ENCODE data around the gene EBP.
"Not testable (repeated sequence)": the region's sequence is repeated elsewhere in the genome, so short reads cannot be mapped to it uniquely, and the experiment has no call there.

EBP gene

DNA sequence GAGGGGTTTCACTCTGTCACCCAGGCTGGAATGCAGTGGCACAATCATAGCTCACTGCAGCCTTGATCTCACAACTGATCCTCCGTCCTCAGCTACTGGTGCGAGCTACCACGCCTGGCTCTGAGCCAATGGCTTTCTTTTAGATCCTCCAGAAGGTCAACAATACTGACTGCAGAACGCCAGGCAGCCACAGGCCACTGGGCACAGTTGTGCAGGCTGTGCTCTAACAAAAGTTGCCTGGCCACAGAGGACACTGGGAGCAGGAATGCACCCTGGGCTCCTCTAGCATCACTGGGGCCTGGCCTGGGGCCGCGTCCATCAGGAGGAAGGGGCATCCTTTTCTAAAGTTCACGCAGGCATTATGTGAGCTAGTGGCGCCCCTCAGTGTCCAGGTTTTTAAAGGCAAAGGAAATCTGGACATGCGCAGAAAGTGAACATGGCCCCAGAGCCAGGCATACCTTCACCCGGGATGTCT is 27.7 kb upstream of the EBP start:
- no peak for DNase-seq (ENCODE audit: low read depth in 3 of 3)

DNA sequence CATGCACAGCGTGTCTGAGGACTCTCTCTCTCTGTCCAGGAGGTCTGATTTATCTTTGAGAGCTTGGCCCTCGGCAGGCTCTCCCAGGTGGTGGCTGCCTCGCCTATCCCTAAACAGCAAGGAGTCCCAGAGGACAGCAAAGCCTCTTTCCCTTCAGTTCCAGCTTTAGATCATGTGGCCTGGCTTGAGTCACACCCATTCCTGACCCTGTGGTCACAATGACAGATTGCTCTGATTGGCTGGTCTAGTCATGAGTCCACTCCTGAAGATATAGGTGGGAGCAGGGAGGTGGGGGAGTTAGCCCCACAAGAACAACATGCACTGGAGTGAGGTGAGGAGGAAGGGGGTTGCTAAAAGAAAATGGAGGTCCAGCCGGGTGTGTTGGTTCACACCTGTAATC is 24.9 kb upstream of the EBP start:
- DNase-seq (ENCODE audit: low read depth in 3 of 3) = no peak

DNA sequence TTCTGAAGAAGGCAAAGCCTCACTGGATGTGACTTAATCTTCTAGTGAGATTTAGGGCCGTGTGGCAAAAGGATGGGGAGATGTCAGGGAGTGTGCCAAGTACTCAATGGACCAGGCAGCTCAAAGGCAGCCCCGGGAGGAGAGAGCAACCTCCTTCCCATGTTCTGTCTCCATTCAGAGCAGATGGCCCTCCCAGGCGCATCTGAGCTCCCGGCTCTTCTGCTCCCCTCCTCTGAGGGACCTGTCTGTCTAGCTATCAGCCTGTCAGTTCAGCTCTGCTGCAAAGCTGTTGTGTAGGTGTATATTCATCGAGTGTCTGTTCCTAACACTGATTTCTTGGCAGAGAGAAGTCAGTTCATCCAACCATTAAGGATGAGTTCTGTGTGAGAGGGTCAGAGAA is 23.7 kb upstream of the EBP start:
- no peak for DNase-seq (ENCODE audit: low read depth in 3 of 3)

DNA sequence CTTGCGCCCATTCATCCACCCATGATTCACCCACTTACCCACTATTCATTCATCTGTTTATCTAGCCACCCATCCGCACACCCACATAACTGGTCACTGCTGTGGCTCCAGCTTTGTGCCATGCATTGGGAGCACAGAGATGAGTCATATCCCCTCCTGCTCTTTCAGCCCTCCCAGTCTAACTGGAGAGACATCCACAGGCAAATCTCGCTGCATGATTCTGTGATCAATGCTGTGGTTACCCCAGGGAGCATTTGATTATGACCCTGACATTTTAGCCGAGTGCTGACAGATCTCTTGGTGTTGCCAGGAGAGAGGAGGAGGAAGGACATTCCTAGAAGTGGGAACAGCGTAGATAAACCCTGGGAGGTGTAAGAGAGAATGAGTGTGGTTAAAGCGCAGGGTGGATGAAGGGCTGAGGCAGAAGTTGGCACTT is 23.2 kb upstream of the EBP start:
- DNase-seq (ENCODE audit: low read depth in 3 of 3) = no peak

DNA sequence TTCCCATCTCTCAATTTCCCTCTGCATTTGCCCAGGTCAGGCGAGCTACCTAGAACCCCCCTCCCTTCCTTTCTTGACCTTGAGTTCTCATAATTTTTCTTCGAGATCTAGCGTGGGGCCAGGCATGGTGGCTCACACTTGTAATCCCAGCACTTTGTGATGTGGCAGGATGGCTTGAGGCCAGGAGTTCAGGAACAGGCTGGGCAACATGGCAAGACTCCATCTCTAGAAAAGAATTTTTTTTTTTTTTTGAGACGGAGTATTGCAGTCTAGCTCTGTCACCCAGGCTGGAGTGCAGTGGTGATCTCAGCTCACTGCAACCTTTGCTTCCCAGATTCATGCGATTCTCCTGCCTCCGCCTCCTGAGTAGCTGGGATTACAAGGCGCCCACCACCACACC is 17.3 kb upstream of the EBP start:
- DNase-seq (ENCODE audit: low read depth in 3 of 3) = no peak

DNA sequence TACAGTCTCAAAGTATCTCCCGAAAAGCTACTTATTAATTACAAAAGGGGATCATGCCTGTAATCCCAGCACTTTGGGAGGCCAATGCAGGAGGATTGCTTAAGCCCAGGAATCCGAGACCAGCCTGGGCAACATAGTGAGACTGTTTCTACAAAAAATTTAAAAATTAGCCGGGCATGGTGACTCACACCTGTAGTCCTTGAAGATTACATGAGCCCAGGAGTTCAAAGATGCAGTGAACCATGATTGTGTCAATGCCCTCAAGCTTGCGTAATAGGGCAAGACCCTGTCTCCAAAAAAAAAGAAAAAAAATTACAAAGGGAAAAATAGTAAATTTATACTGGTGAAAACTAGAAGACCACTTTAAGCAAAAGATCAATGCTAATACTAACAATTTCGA is 16.1 kb upstream of the EBP start:
- no peak for DNase-seq (ENCODE audit: low read depth in 3 of 3)

DNA sequence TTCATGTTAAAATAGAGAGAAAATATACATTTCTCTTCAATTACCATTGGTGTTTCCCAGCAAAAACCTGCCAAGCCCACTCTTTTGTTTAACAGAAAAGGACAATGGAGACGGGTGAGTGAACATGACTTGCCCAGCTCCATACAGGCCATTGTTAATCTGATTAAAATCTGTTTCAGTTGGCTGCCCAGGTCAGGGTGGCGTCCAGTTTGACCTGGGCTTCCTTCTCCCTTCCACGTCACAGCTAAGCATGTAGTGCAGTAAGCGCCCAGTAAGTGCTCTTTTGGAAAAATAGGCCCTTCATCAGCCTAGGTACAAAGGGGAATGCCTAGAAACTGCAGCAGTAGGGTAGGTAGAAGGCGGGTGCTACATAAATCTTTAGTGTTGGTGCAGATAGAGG is 14.4 kb upstream of the EBP start:
- no peak for DNase-seq (ENCODE audit: low read depth in 3 of 3)

DNA sequence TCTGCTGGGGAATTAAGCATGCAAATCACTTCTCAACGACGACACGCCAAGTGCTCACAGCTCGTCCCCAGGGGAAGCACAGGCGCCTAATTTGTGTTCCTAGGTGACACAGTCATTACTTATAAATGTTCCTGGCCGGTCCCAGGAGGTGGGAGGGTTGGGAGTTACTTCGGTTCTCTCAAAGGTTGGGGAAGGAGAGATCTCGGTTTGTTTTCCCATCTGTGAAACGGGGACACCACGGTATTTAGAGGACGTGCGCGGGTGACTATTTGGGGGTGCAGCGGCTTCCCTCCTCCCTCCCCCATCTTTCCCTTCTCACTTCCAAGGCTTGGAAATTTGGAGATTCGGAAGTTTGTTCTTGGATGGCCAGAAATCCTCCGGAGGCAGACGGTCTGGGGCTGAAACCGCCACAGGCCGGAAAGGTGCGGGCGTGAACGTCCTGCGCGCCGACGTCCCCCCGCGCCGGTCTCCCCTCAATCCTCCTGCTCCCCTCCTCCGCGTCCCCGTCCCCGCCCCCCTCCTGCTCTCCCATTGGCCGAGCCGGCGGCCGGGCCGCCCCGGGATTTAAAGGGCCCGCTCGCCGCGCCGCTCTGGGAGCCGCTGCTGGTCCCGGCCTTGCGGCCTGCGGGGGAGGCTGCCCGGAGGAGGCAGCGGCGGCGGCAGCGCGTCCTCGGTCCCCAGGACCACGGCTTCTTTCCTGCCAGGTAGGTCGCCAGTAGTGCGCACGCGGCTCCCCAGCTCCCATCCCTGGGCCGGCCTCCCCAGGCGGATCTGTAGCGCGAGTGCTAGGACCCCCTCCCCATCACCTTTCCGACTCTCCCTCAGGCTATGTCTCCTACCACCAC is 13.0 kb upstream of the EBP start, which contains the start of gene PORCN:
Gene PORCN (plus strand): TSS at position 593 of the 845 bp plus-strand sequence. CDS start 829 bp downstream, outside the sequence.
- peak; percentile 59 to 73 (median 64) for DNase-seq (ENCODE audit: low read depth in 3 of 3)

DNA sequence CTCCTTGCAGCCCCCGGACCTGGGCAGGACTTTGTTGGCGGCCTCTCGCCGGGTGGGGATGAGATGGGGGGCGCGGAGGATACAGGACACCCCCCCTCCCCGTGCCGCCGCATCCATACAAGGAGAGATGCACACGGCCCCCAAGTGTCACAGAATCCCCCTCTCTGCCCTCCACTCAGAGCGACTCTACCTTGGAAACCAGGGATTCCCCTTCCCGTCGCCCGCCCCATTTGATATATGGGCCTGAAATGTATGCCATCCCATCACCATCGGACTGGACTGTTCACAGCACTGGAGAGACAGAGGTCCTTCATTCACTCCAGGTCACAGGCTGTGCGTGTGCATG is 12.4 kb upstream of the EBP start:
- DNase-seq (ENCODE audit: low read depth in 3 of 3) = no peak

DNA sequence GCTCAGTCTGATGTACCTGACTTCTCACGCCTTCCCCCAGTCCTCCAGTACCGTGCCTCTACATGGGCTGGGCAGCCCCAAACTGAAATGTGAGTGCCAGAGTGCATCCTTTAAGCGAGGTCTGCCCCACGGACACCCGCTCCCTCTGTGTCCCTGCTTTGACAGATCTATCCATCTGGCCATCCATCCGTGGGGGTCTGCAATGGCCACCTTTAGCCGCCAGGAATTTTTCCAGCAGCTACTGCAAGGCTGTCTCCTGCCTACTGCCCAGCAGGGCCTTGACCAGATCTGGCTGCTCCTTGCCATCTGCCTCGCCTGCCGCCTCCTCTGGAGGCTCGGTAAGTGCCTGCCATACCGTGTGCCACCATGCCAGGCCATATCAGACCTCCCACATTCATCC is 12.0 kb upstream of the EBP start:
- DNase-seq (ENCODE audit: low read depth in 3 of 3) = no peak

DNA sequence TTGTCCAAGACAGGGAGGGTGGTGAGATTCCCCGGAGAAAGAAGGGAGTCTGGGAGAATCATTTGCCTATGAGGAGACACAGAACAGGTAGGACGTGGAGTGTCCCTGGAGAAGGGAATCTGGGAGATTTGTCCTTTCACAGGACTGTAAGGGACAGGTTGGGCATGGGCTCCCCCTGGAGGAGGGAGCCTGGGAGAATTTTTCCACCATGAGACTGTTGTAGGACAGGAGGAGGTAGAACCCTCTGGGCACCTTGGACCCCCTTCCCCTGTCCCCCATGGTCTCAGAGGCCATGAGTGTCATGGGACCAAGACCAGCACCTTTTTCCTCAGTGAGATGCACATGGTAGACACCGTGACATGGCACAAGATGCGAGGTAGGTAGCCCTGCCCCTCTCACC is 10.0 kb upstream of the EBP start:
- no peak for DNase-seq (ENCODE audit: low read depth in 3 of 3)

DNA sequence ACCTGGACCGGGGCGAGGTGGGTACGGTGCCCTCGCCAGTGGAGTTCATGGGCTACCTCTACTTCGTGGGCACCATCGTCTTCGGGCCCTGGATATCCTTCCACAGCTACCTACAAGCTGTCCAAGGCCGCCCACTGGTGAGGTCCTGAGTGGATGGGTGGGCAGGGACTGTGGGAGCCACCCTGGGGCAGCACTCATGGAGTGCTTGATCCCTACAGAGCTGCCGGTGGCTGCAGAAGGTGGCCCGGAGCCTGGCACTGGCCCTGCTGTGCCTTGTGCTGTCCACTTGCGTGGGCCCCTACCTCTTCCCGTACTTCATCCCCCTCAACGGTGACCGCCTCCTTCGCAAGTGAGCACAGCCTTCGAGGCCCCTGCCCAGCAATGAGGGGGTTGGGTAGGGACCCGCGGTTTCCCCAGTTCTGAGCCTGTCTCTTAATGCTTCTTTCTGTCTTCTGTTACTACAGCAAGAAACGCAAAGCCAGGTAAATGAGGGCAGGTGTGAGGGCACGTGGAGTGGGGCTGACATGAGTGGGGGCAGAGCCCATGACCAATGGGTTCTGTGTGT is 9.2 kb upstream of the EBP start:
- DNase-seq (ENCODE audit: low read depth in 3 of 3) = no peak

DNA sequence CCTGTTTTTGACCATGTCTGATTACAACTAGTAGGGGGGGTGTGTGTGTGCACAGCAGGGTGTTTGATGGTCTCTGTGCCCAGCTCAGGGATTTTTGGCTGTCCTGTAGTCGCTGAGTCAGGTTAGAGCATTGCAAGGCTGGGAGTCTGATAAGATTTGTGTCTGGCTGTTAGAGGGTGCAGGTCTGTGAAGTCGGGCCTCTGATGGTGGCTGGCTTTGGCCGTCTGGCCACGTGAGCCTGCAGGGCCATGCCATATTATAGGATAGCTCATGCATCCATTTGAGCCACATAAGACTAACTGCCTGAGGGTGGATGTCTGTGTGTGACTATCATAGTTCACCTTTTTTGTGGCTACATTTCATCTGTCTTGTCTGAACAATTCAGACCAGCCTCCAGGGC is 7.9 kb upstream of the EBP start:
- DNase-seq (ENCODE audit: low read depth in 3 of 3) = no peak

DNA sequence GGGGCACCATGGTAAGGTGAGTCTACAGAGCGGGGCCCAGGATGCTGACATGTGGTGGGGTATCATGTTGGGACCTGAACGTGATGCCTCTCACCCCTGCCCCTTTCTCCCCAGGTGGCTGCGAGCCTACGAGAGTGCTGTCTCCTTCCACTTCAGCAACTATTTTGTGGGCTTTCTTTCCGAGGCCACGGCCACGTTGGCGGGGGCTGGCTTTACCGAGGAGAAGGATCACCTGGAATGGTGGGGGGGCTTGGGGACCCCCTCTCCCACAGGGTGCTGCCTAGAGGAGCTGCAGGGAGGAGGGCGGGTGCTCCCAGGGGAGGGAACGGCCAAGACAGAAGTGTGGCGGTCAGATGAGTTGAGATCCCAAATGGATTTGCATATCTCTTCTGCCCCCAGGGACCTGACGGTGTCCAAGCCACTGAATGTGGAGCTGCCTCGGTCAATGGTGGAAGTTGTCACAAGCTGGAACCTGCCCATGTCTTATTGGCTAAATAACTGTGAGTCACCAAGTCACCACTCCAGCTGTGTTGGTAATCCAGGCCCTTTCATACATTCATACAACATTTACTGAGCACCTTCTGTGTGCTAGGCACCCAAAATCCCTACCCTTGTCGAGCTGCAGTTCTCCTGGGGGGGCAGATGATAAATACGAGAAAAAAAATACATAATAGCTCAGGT is 7.3 kb upstream of the EBP start:
- no peak for DNase-seq (ENCODE audit: low read depth in 3 of 3)

DNA sequence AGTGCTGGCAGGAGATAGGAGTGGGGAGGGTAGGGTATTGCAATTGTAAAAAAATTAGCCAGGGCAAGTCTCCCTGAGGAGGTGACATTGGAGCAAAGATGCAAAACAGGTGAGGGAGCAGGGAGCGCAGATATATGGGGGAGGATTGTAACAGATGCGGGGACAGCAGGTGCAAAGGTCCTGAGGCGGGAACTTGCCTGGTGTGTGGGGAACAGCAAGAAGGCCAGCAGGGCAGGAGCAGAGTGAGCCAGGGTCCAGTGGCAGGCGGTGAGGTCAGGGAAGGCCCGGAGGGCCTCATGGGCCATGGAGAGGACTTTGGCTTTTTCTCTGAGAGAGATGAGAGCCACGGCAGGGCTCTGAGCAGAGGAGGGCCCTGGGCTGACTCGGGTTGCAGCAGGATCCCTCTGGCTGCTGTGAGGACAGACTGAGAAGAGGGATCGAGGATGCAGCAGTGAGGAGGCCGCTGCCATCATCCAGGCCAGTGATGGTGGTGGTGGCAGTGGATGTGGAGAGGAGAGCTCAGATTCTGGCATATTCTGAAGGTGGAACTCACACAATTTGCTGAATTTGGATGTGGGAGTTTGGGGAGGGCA is 6.6 kb upstream of the EBP start:
- DNase-seq (ENCODE audit: low read depth in 3 of 3) = no peak

DNA sequence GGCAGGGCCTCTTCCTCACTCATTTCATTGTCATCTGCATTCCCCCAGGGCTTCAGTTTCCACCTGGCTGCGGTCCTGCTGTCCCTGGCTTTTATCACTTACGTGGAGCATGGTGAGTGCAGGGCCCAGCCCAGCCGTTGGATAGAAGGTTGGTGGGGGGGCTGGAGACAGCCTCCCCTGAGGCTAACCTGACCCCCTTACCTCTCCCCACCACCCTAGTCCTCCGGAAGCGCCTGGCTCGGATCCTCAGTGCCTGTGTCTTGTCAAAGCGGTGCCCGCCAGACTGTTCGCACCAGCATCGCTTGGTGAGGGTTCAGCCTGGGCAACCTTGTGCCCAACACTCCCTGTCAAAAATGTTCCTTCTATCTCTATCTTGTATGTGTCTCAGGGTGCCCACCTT is 5.8 kb upstream of the EBP start:
- DNase-seq (ENCODE audit: low read depth in 3 of 3) = no peak

DNA sequence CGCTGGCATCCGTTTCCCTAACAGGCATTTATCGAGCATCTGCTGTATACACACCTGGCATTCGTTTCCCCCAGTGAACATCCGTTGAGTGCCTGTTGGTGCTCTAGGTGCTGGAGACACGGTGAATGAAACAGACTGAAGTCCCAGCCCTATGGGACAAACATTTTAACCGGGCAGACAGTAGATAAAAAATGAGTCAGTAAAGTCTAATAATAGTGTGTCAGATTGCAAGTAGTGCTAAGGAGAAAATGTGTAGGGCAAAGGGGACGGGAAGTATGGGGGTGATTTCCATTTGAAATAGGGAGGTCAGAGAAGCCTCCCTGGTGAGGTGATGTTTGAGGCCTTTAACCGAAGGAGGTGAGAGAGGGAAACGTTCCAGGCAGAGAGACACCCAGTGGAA is 5.3 kb upstream of the EBP start:
- no peak for DNase-seq (ENCODE audit: low read depth in 3 of 3)

DNA sequence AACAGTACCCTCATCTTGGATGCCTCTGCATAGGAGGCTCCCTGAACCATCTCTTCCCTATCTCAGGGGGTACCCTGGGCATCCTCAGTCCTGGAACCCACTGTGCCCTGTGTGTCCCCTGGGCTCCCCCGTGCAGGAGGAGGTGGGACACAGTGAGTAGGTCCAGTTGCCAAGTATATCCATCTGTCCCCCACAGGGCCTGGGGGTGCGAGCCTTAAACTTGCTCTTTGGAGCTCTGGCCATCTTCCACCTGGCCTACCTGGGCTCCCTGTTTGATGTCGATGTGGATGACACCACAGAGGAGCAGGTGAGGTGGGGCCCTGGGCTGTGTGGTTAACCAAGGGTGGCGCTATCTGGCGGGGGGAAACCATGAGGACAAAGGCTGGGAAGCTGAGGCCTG is 4.6 kb upstream of the EBP start:
- DNase-seq (ENCODE audit: low read depth in 3 of 3) = no peak

DNA sequence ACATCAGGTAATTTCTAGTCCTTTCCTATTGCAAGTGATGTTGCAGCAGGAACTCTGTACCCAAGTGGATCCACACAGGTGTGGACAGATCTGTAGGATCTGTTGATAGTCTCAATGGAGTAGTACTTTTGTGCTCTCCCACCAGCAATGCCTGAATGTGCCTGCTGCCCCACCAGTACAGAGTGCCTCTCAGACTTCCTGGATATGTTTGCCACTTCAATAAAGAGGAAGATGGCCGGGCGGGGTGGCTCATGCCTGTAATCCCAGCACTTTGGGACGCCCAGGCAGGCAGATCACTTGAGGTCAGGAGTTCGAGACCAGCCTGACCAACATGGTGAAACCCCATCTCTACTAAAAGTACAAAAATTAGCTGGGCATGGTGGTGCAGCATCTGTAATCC is 2.1 kb upstream of the EBP start:
- not testable (repeated sequence) for DNase-seq (ENCODE audit: low read depth in 3 of 3)

DNA sequence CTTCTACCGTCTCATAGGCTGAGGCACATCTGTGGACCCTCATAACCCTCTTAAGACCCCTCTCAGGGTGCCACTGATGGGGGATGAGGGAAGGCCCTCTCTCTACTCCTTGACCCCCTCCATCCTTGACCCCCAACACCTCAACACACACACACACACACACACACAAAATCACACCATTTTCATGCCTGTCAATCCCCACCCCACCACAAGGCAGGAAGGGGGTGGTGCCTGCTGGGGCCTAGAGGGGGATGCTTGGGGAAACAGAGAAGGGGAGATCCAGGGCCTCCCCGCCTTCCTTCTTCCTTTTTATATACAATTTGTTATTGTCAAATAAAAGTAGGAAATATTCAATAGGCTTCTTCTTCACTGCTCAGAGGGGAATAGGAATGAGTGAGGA is 1.2 kb upstream of the EBP start:
- DNase-seq (ENCODE audit: low read depth in 3 of 3) = no peak

DNA sequence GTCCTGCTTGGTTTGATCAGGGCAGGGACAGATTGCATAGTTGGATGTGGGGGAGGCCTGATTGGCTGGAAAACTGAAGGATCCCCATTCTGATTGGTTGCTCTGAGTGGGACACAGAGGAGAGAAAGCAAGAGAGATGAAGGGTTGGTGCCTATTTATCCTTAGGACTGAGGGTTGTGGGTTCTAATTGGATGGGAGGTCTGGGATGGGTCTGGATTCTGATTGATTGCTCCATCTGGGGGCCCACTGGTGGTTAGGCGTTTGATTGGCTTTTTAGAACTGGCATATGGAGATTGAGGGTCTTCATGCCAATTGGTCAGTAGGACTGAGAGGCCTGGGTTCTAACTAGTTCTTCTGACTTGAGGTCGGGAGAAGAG is 644 bp upstream of the EBP start:
- no peak for DNase-seq (ENCODE audit: low read depth in 3 of 3)

DNA sequence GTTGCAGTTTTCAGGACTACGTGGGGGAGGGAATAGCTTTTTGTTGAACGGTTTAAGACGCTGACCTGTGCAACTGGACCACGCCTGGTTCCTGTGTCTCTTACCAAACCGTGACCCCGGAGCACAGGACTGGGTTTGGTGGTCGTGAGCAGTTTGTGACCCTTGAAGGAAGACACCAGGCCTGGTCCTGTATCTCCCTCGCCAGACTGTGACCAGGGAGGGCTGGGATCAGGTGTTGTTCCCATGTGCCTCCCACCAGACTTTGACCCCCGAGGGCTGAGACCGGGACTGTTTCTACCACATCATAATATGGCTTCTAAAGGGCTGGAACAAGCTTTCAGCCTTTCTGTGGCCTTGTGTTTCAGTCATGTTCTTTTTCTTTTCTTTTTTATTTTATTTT is 683 bp downstream of the EBP start:
- DNase-seq (ENCODE audit: low read depth in 3 of 3) = no peak

DNA sequence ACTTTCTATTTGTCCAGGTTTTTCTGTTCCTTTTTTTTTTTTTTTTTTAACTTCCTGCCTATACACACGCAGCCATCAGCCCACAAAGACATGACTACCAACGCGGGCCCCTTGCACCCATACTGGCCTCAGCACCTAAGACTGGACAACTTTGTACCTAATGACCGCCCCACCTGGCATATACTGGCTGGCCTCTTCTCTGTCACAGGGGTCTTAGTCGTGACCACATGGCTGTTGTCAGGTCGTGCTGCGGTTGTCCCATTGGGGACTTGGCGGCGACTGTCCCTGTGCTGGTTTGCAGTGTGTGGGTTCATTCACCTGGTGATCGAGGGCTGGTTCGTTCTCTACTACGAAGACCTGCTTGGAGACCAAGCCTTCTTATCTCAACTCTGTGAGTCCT is 2.1 kb downstream of the EBP start:
- DNase-seq (ENCODE audit: low read depth in 3 of 3) = no peak

All from stimulated activated CD4-positive, alpha-beta T cell treated with anti-CD3 and anti-CD28 coated beads, TNF-alpha, amount 100 ng/mL, for 48 hours (primary cell).